ENCODE results near the gene RABEPK. TPM values are rescaled to one million over a fixed set of nuclear protein-coding genes. Genes with fewer than 3 reads are reported as not detected.

The RABEPK gene
- total and polyA plus RNA-seq, 2 experiments from 2014 or later: 20.4 to 30.1 TPM

- Histone ChIP-seq H3K27ac (no peak overlapping the region), H3K9me2 (replicated peaks; ENCODE audit: insufficient read depth) (no peaks in the 10 kb centered on the region), H3K27me3 (no peaks in the 10 kb centered on the region), H3K4me2 (no peak overlapping the region), H3K36me3 (replicated peaks; ENCODE audit: insufficient read depth, low read depth) (no peaks in the 10 kb centered on the region), H3K4me1 (ENCODE audit: insufficient read depth) (peaks cover 9% of the 10 kb centered on the region), H3K79me2 (peaks cover 14% of the 10 kb centered on the region), H4K20me1 (ENCODE audit: insufficient read depth, poor library complexity, severe bottlenecking) (no peaks in the 10 kb centered on the region), H3K9me3 (ENCODE audit: low read depth) (no peaks in the 10 kb centered on the region), H3K4me3 (no peak overlapping the region), H2AFZ (no peak overlapping the region)
- TF ChIP-seq EZH2phosphoT487 (IDR thresholded peaks at IDR 0.05; ENCODE audit: low read depth, severe bottlenecking, unreplicated experiment) (no peak), EZH2 (IDR thresholded peaks at IDR 0.05; ENCODE audit: borderline replicate concordance) (no peak), CTCF (IDR thresholded peaks at IDR 0.05; ENCODE audit: poor library complexity) (no peak)
- no peak for DNase-seq (ENCODE audit: low spot score)
- 95% methylated on average over 1 of the region's 1 CpG for WGBS (ENCODE audit: low lambda C conversion rate, missing lambda C conversion rate)
Measured at GRCh38 chr9:125202846-125203618, 2.7 kb downstream of the RABEPK start.

- DNase-seq (ENCODE audit: low spot score): no peak
- Histone ChIP-seq H3K4me2 (no peak overlapping the region), H3K9me2 (replicated peaks; ENCODE audit: insufficient read depth) (no peaks in the 10 kb centered on the region), H3K79me2 (peaks cover 14% of the 10 kb centered on the region), H3K27me3 (no peaks in the 10 kb centered on the region), H3K36me3 (replicated peaks; ENCODE audit: insufficient read depth, low read depth) (no peaks in the 10 kb centered on the region), H3K4me3 (no peak overlapping the region), H3K9me3 (ENCODE audit: low read depth) (no peaks in the 10 kb centered on the region), H3K27ac (no peak overlapping the region), H4K20me1 (ENCODE audit: insufficient read depth, poor library complexity, severe bottlenecking) (no peaks in the 10 kb centered on the region), H2AFZ (no peak overlapping the region), H3K4me1 (ENCODE audit: insufficient read depth) (peaks cover 9% of the 10 kb centered on the region)
- TF ChIP-seq EZH2phosphoT487 (IDR thresholded peaks at IDR 0.05; ENCODE audit: low read depth, severe bottlenecking, unreplicated experiment) (no peak), CTCF (IDR thresholded peaks at IDR 0.05; ENCODE audit: poor library complexity) (no peak), EZH2 (IDR thresholded peaks at IDR 0.05; ENCODE audit: borderline replicate concordance) (no peak)
- 100% methylated on average over 3 of the region's 3 CpGs for WGBS (ENCODE audit: low lambda C conversion rate, missing lambda C conversion rate)
Measured at GRCh38 chr9:125204477-125204876, 4.1 kb downstream of the RABEPK start.

GRCh38 chr9:125214186-125214585 lies 13.8 kb downstream of the RABEPK start:
- no peak for DNase-seq (ENCODE audit: low spot score)
- Histone ChIP-seq H3K36me3 (replicated peaks; ENCODE audit: insufficient read depth, low read depth) (no peaks in the 10 kb centered on the region), H3K79me2 (no peaks in the 10 kb centered on the region), H3K27ac (no peak overlapping the region), H3K27me3 (no peaks in the 10 kb centered on the region), H3K4me3 (no peak overlapping the region), H3K4me2 (no peak overlapping the region), H4K20me1 (ENCODE audit: insufficient read depth, poor library complexity, severe bottlenecking) (no peaks in the 10 kb centered on the region), H3K9me3 (ENCODE audit: low read depth) (no peaks in the 10 kb centered on the region), H3K9me2 (replicated peaks; ENCODE audit: insufficient read depth) (no peaks in the 10 kb centered on the region), H3K4me1 (ENCODE audit: insufficient read depth) (no peaks in the 10 kb centered on the region), H2AFZ (no peak overlapping the region)
- WGBS (ENCODE audit: low lambda C conversion rate, missing lambda C conversion rate): 90% methylated on average over 5 of the region's 5 CpGs
- TF ChIP-seq CTCF (IDR thresholded peaks at IDR 0.05; ENCODE audit: poor library complexity) (no peak), EZH2 (IDR thresholded peaks at IDR 0.05; ENCODE audit: borderline replicate concordance) (no peak), EZH2phosphoT487 (IDR thresholded peaks at IDR 0.05; ENCODE audit: low read depth, severe bottlenecking, unreplicated experiment) (no peak)

All from hepatocyte (in vitro differentiated cells).